GM03348 (cell line): ENCODE data around the gene FES.
"Not testable (repeated sequence)": the region's sequence is repeated elsewhere in the genome, so short reads cannot be mapped to it uniquely, and the experiment has no call there.

Source experiments
- DNase-seq: peaks from one replicate; pipeline ENCODE4 v3.0.0; 2012; ENCODE audit warnings: low spot score

Gene FES

DNA sequence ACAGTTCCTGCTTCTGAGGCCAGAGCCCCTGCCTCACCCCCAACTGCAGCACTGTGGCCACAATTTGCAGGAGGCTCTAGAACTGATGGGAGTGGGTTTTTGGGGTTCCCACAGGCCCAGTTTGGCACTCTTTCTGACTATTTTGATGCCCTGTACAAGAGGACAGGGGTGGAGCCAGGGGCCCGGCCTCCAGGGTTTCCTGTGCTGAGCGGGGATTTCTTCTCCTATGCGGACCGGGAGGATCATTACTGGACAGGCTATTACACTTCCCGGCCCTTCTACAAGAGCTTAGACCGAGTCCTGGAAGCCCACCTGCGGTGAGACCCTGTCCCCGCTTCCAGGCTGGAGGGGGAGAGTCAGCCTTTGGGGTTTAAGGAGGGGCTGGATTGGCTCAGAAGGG lies 25.7 kb downstream of the FES start:
- no peak for DNase-seq

DNA sequence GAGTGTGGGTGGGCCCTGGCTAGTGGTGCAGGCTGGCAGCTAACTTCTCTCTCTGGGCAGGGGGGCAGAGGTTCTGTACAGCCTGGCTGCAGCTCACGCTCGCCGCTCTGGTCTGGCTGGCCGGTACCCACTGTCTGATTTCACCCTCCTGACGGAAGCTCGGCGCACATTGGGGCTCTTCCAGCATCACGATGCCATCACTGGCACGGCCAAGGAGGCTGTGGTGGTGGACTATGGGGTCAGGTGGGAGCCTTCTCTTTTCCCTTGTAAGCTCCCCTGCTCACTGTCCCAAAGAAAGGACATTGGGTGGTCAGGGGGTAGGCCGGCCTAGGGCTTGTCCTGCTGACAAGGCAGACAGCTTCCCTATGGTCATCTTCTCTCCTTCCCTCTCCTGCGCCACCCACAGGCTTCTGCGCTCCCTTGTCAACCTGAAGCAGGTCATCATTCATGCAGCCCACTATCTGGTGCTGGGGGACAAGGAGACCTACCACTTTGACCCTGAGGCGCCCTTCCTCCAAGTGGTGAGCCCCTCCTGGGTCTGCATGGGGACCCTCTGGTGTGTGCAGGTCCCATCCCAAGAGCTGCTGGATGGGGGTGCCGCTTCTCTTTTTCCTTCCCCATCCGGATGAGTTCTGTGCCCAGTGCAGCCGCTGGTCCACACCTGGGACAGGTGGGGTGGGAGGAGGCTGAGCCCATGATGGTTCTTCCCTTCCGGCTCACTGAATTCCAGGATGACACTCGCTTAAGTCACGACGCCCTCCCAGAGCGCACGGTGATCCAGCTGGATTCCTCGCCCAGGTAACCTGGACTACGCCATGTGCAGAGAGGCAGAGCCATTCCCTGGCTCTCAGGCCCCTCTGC lies 26.4 kb downstream of the FES start:
- DNase-seq = no peak

DNA sequence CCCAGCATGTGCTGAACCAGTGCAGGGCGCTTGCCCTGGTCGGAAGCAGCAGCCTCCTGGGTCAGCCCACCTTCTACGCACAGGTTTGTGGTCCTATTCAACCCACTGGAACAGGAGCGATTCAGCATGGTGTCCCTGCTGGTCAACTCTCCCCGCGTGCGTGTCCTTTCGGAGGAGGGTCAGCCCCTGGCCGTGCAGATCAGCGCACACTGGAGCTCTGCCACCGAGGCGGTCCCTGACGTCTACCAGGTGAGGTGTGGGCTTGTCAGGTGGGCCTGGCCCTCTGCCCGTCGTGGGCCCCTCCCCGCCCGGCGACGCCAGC lies 27.0 kb downstream of the FES start:
- DNase-seq = no peak

DNA sequence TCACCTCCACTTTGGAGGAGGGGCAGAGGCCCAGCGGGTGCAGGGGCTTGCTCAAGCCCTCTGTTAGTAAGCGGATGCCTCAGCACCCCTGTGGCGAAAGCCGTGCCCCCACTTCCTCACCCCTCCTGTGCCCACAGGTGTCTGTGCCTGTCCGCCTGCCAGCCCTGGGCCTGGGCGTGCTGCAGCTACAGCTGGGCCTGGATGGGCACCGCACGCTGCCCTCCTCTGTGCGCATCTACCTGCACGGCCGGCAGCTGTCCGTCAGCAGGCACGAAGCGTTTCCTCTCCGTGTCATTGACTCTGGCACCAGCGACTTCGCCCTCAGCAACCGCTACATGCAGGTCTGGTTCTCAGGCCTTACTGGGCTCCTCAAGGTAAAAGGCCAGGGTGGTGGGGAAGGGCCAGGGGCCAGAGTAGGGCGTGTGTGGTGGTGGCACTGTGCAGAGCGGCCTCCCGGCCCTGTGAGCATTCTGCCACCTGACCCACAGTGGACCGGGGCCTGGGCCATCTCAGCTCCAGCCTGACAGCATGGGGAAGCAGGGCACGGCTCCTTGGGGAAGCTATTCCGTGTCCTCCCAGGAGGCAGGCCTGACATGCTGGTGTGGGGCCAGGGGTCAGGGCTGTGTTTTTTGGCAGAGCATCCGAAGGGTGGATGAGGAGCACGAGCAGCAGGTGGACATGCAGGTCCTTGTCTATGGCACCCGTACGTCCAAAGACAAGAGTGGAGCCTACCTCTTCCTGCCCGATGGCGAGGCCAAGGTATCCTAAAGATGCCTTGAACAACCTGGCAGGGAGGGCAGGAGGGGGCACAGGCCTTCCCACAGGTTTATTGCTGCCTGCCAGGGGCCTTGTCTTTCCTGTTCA lies 27.8 kb downstream of the FES start:
- no peak for DNase-seq

DNA sequence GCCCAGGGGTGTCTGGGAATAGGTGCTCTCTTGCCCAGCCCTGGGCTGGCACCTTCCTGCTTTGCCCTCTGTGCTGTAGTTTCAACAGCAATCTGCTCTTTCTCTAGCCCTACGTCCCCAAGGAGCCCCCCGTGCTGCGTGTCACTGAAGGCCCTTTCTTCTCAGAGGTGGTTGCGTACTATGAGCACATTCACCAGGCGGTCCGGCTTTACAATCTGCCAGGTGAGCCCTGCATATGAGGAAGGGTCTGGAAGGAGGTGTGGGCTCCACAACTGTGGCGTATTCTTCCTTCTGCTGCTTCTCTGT lies 28.4 kb downstream of the FES start:
- DNase-seq = no peak

DNA sequence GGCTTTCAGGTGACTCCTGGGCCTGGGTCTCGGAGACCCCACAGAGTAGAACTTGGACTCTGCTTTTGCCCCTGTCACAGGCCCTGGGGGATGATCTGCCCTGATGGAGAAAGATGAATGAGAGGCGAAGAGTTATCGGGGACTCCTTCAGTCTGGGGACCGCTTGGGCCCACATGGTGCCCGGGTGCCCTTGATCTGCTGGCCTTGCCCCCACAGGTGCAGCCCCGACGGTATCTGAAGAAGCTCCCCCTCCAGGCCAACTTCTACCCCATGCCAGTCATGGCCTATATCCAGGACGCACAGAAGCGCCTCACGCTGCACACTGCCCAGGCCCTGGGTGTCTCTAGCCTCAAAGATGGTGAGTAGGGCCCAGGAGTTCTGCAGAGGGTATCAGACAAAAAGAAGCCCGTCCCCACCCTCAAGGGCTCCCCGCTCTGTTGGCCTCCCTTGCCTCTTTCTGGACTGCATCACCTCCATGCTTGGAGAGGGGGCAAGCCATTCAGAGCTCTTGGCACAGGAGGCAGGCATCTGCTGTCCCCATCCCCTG lies 29.2 kb downstream of the FES start:
- DNase-seq = no peak

DNA sequence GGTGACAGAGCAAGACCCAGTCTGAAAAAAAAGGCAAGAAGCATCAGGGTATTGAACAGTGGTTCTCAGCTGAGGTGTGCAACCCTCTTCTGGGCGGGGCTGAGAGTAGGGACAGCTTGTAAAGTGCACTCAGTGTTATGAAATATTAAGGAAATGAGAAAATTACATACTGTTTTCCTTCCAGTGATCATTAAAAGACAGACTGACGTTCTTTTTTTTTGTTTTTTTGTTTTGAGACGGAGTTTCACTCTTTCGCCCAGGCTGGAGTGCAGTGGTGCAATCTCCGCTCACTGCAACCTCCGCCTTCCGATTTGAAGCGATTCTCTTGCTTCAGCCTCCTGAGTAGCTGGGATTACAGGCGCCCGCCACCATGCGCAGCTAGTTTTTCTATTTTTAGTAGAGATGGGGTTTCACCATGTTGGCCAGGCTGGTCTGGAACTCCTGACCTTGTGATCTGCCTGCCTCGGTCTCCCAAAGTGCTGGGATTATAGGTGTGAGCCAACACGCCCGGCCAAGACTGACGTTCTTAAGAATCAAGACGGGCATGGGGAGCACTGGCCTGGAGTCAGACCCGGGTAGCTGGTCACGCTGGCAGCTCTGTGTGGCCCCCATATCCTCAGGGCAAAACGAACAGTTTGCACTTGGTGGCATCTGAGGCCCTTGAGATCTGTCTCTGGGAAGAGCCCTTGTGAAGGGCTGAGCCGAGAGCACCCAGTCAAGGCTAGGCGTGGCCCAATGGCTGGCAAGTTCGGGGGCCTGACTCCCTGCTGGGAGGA lies 30.2 kb downstream of the FES start:
- no peak for DNase-seq

DNA sequence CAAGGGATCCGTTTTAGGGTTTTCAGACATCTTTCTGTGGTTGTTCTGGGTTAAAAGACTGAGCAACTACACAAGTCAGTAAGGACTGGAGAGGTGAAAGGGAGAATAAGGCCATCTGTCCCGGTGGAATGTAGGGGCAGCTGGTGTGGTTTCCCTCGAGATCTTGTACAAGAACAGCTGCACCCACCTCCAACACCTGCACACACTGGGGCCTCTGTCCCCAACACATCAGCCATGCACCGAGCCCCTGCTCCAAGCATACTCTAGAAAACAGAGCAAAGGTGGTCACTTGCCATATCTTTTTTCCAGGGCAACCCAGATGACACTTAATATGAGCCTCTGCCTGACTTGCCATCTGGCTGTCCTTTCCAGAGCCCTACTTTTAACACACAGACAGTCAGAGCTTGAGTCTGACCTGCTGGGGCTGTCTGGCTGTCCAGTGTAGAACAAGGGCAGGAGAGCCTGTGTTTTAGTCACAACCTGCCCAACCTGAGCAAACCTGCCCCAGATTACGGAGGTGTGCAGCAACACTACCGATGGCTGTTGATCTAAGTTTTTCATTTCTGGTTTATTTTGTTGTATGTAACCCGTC lies 31.0 kb downstream of the FES start:
- DNase-seq = no peak

DNA sequence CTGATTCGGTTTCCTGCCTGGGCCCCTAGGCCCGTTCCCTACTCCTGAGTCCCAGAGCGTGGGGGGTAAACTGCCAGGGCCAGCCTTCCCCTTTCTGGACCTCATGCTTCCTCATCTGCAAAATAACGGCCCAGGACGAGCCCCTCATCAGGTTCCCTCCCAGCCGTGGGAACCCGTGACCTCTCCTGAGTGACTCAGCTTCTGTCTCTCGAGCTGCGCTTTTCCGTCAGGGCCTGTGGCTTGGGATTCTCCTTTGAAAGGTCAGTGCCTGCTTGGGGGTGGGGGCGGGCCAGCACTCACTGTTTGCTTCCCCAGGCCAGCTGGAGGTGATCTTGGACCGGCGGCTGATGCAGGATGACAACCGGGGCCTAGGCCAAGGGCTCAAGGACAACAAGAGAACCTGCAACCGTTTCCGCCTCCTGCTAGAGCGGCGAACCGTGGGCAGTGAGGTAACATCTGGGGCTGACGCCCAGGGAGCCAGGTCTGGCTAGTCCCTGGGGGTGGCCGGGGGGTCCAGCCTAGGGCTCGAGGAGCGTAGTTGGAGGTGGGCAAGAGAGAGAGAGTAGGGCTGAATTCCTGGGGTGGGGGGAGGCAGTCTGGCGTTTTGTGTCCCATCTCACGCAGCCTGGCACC lies 31.6 kb downstream of the FES start:
- DNase-seq = no peak

DNA sequence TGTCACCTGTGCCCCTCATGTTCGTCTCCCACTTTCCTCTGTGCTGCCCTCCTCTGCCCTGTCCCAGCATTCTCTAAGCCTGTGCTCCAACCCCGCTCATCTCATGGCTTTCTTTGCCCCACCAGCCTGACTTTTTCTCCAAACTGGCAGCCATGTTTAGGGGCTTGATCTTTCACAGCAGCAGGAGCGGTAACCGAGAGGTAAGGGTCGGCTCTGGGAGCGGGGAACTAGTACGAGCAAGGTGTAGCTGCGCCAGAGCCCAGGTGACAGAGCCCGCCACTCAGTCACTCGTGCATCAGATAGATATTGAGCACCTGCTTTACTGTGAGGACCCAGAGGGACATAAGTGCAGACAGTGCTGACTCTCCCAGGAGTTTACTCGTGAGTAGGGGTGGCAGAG lies 32.2 kb downstream of the FES start:
- DNase-seq = no peak

DNA sequence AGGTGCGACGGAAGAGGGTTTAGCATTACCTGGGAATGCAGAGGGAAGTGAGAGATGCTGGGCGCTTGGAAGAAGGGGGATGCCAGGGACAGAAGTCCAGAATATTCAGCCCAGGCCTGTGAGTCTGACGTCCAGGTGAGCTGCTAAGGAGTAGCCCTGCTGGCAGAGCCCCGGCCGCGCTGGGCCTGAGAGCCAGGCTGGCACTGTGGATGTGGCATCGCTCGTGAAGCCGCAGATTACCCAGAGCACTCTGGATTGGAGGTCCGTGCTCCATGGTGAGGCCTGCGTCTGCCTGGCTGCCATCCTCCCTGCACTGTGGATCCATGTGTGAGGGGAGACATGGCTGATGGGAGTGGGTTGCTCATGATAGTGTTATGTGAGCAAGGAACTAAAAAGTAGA lies 33.3 kb downstream of the FES start:
- no peak for DNase-seq

DNA sequence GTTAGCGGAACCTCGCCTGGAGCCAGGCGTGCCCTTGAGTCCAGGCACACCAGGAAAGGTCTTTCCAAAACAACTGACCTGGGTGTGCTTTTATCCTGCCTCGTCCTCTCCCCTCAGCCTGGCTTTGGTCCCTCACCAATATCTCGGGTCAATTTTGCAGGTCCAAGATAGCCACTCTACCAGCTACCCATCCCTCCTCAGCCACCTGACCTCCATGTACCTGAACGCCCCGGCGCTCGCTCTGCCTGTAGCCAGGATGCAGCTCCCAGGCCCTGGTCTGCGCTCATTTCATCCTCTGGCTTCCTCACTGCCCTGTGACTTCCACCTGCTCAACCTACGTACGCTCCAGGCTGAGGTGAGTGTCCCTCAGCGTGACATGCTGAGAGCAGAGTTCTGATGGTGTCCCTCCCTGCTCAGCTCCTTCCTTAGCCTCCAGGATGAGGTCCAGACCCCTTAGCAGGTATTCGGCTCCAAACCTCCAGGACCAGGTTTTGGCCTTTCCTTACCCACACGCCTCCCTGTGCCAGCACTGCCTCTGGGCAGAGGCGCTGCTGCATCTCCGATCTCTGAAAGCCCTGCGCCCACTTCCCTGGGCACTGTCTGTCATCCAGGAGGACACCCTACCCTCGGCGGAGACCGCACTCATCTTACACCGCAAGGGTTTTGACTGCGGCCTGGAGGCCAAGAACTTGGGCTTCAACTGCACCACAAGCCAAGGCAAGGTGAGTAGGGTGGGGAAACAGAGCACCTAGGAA lies 33.9 kb downstream of the FES start:
- DNase-seq = no peak

DNA sequence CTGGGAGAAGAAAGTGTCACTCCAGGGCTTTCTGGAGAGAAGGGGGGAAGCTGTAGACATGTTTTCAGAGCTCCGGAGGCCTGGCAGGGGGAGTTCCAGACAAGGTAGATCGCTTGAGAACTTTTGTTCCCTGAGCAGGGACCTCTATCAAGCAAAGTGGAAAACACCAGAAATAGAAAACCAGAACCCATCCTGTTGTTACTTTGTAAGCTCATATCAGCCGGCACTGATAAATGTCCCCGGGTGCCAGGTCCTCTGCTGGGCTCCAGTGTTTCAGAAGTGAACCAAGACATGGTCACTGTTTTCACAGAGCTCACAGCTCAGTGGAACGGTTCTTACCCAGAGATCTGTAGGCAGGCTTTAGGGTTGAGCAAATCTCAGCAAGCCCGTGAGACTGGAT lies 34.5 kb downstream of the FES start:
- DNase-seq = no peak

DNA sequence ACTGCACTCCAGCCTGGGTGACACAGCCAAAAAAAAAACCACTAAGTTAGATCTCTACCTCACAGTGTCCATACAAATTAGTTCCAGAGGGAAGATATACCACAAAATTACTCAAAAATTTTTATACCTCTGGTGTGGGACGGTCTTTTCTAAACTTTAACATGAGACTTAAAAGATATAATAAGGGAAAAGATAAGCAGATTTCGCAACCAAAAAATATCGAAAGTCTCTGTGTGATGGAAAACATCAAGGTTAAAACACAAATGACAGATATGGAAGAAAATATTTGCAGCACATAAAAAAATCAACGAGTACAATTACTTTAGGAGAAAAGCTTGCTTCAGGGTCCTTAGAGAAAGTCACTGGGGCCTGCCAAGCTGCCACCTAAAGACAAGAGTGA lies 37.6 kb downstream of the FES start:
- no peak for DNase-seq

DNA sequence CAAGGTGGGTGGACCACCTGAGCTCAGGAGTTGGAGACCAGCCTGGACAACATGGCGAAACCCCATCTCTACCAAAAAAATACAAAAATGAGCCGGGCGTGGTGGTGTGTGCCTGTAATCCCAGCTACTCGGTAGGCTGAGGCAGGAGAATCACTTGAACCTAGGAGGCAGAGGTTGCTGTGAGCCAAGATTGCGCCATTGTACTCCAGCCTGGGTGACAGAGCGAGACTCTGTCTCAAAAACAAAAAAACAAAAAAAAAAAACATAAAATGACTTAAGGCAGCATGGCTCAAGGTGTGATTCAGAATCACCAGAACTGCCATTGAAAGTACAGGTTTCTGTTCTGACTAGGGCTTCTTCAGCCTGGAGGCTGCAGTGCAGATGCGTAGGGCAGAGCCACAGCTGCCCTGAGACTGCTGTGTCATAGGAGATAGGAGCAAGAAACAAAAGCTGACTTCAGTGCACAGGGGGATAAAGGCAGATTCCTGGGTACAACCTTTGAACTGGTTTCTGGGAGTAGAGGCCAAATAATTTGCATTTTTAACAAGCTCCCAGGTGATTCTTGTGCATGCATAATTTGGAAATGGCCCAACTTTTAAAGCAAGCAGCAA lies 38.5 kb downstream of the FES start:
- DNase-seq = not testable (repeated sequence)

DNA sequence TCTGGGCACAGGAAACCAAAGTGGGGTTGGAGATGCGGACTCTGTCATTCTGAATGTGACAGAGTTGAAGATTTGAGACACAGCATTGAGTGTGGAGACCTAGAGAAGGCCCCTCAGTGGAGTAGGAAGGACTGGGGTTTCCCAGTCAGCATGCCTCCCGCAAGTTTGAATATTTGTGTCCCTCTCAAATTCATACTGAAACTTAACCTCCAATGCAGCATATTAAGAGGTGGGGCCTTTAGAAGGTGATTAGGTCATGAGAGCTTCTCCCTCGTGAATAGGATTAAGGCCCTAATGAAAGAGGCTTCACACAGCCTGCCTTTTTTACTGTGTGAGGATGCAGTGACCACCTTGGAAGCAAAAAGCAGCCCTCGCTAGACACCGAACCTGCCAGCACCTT lies 40.1 kb downstream of the FES start:
- DNase-seq = no peak

DNA sequence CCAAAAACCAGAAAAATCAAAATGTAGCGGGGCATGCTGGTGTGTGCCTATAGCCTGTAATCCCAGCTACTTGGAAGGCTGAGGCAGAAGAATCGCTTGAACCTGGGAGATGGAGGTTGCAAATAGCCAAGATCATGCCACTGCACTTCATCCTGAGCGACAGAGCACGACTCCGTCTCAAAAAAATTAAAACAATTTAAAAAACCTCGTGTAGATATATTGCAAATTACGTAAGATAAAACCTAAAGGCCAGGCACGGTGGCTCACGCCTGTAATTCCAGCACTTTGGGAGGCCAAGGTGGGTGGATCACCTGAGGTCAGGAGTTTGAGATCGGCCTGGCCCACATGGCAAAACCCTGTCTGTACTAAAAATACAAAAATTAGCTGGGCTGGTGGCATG lies 42.5 kb downstream of the FES start:
- DNase-seq = not testable (repeated sequence)

DNA sequence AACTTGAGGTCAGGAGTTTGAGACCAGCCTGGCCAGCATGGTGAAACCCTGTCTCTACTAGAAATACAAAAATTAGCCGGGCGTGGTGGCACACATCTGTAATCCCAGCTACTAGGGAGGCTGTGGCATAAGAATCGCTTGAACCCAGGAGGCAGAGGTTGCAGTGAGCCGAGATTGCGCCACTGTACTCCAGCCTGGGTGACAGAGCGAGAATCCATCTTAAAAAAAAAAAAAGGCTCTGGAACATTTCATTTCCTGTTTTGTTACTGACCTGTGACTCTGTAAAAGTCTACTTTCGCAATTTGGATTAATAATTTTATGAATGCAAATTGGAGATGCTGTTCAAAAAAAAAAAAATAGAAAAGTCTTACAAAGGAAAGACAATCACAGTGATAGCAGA lies 43.8 kb downstream of the FES start:
- DNase-seq = not testable (repeated sequence)

DNA sequence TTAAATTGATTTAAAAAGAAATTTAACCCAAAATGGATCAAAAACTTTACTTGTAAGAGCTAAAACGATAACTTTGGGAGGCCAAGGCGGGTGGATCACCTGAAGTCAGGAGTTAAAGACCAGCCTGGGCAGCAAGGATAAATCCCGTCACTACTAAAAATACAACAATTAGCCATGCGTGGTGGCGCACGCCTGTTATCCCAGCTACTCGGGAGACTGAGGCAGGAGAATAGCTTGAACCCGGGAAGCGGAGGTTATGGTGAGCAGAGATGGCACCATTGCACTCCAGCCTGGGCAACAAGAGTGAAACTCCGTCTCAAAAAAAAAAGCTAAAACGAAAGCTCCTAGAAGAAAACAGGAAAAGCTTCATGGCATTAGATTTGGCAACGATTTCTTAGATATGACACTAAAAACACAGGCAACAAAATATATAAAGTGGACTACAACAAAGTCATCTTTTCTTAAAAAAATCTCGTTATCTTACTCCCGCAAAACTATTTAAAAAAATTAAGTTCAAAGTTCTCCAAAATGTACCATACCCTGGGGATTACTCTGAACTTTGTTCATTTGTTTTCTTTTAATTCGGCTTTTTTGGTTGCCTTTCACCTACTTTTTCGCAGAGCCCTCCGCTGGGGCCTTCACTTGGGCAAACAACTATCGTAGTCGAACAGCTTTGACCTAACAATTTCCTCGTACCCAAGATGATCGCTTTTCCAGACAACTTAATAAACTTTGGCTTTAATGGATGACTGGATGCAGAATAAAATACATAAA lies 45.1 kb downstream of the FES start:
- no peak for DNase-seq
